Right atrium auricular region (tissue), 2 donors: ENCODE measurements around the gene ZNF75A. TPM values are rescaled to one million over a fixed set of nuclear protein-coding genes. Genes with fewer than 3 reads are reported as not detected.

Experiments
- DNase-seq: peaks from one replicate; pipeline ENCODE4 v3.0.0-alpha.2; 2019; ENCODE audit warnings: low spot score
- H3K27ac ChIP-seq, 2 donors: fragments of 200-600 bp; sonication (generic); 1 replicate in 1 of 2; 2 replicates in 1 of 2; pipeline ENCODE4 v1.5.1; 2016 to 2019
- H3K27me3 ChIP-seq, 2 donors: fragments of 200-600 bp; sonication (generic); one replicate each; pipeline versions ENCODE4 v1.5.1 to v1.6.0; 2017 to 2019
- H3K36me3 ChIP-seq: fragments of 200-600 bp; sonication (generic); one replicate; pipeline ENCODE4 v1.5.1; 2016
- H3K4me1 ChIP-seq, 2 donors: fragments of 200-600 bp; sonication (generic); one replicate each; pipeline versions ENCODE4 v1.5.1 to v1.6.0; 2017 to 2019
- H3K4me3 ChIP-seq, 2 donors: fragments of 200-600 bp; sonication (generic); 1 replicate in 1 of 2; 2 replicates in 1 of 2; pipeline ENCODE4 v1.5.1; 2017 to 2019; ENCODE audit warnings: mild to moderate bottlenecking in 1 of 2, moderate library complexity in 1 of 2
- H3K9me3 ChIP-seq, 2 donors: fragments of 200-600 bp; sonication (generic); one replicate each; pipeline ENCODE4 v1.5.1; 2019
- CTCF ChIP-seq, 2 donors: fragments of 200-600 bp; sonication (generic); IDR thresholded peaks; one replicate each; pipeline ENCODE4 v1.5.1; 2019; ENCODE audit warnings: antibody characterized with exemption in 2 of 2
- total RNA-seq, 2 donors: library from RNA; depleted of rRNA; stranded (reverse); fragments of >200 nt; gene quantifications; one replicate each; pipeline ENCODE4 v1.1.0, GENCODE V29; 2016

Gene ZNF75A
- total RNA-seq, result 10 to 100 TPM; 15.5 to 20.1 TPM

- Histone ChIP-seq H3K27ac (peak within 1 kb of the TSS; percentile 91 to 93), H3K27me3 (no peaks in the 10 kb centered on the region), H3K9me3 (peaks cover 7 to 71% of the 10 kb centered on the region in 2 donors), H3K36me3 (peaks cover 31% of the 10 kb centered on the region), H3K4me1 (peaks cover 0 to 18% of the 10 kb centered on the region in 2 donors), H3K4me3 (peak within 1 kb of the TSS; percentile 68 to 75)
- peak in 1 of 2 donors; percentile 59 for TF ChIP-seq CTCF (IDR thresholded peaks at IDR 0.05)
- peak; percentile 83 for DNase-seq
Observed at GRCh38 chr16:3305109-3306068, at the start of gene ZNF75A, which contains the start of gene TIGD7. ZNF75A (plus strand) TSS chr16:3305497; CDS start chr16:3308429, 2,932 bp downstream. TIGD7 (minus strand) TSS chr16:3305430; CDS start chr16:3300614, 4,816 bp downstream.

GRCh38 chr16:3256146-3256865 is 49.0 kb upstream of the ZNF75A start, which contains the start of gene MEFV:
MEFV (minus strand) TSS chr16:3256633; CDS start chr16:3256587, 46 bp downstream.
- no peak within 1 kb of the TSS for H3K27ac ChIP-seq
- H3K36me3 ChIP-seq, result no peaks in the 10 kb centered on the region
- H3K4me3 ChIP-seq, result no peak within 1 kb of the TSS
- DNase-seq, result no peak
- no peaks in the 10 kb centered on the region for H3K4me1 ChIP-seq
- no peaks in the 10 kb centered on the region for H3K27me3 ChIP-seq
- H3K9me3 ChIP-seq, result no peaks in the 10 kb centered on the region
- no peak for TF ChIP-seq CTCF (IDR thresholded peaks at IDR 0.05)

GRCh38 chr16:3256866-3257465 is 48.3 kb upstream of the ZNF75A start:
- Histone ChIP-seq H3K27ac (no peak overlapping the region), H3K4me1 (no peaks in the 10 kb centered on the region), H3K27me3 (no peaks in the 10 kb centered on the region), H3K36me3 (no peaks in the 10 kb centered on the region), H3K4me3 (no peak overlapping the region), H3K9me3 (no peaks in the 10 kb centered on the region)
- no peak for DNase-seq
- TF ChIP-seq CTCF (IDR thresholded peaks at IDR 0.05), result no peak

- Histone ChIP-seq H3K27ac (no peak overlapping the region), H3K9me3 (peaks cover 0 to under 1% of the 10 kb centered on the region in 2 donors), H3K4me3 (no peak overlapping the region), H3K36me3 (no peaks in the 10 kb centered on the region), H3K27me3 (no peaks in the 10 kb centered on the region), H3K4me1 (peaks cover 0 to 3% of the 10 kb centered on the region in 2 donors)
- DNase-seq, result no peak
- no peak for TF ChIP-seq CTCF (IDR thresholded peaks at IDR 0.05)
Observed at GRCh38 chr16:3259836-3260235, 45.5 kb upstream of the ZNF75A start.

GRCh38 chr16:3262517-3262916 is 42.8 kb upstream of the ZNF75A start:
- no peak for DNase-seq
- H3K9me3 ChIP-seq, result peaks cover 0 to 21% of the 10 kb centered on the region in 2 donors
- peaks cover 0 to 16% of the 10 kb centered on the region in 2 donors for H3K4me1 ChIP-seq
- no peak for TF ChIP-seq CTCF (IDR thresholded peaks at IDR 0.05)
- no peak overlapping the region for H3K4me3 ChIP-seq
- H3K36me3 ChIP-seq, result peaks cover 13% of the 10 kb centered on the region
- no peak overlapping the region for H3K27ac ChIP-seq
- H3K27me3 ChIP-seq, result no peaks in the 10 kb centered on the region
